Measurements from ENCODE around the gene BLZF1. TPM values are rescaled to one million over a fixed set of nuclear protein-coding genes. Genes with fewer than 3 reads are reported as not detected.
"Not testable (repeated sequence)": the region's sequence is repeated elsewhere in the genome, so short reads cannot be mapped to it uniquely, and the experiment has no call there.

The BLZF1 gene
- total RNA-seq, 2 donors from 2014 or later, result 20.5 to 24.4 TPM

DNA sequence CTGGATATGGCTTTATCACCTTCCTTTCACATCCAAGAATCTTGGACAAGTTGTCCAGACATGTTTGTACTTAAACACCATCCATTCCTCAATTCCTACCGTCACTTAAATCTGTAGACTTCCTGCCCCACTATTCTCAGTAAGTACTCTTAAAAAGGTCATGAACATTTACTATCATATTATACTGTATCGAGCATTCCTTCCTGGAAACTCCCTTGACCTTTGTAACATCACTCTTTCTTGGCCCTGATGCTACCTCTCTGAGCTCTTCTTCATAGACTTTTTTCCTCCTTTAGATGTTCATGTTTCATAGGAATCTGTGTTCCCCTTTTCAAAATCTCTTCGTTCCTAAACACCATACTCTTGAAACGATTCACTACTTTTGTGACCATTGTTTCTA, 15.5 kb downstream of the BLZF1 start:
- intact Hi-C loops (cut with DNase I), result no loop called here
- no peaks in the 10 kb centered on the region for H3K36me3 ChIP-seq
- no peak for DNase-seq

DNA sequence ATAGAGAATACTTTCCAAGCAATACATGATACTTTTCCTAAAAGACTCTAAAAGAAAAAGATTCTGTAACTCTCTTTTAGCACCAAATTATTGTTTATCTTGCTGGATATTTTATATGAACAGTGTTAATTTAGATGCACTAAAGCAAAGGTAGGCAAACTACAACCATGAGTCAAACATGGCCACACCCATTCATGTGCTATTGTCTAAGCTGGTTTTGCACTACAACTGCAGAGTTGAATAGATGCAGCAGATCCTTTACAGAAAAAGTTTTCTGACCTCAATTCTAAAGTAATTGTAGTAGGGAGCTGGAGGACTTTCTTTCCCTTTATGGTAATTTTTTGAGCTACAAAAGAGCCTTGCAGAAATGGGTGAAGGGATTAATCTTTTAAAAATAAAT, 19.4 kb downstream of the BLZF1 start:
- no peaks in the 10 kb centered on the region for H3K27me3 ChIP-seq
- DNase-seq, result no peak
- H3K27ac ChIP-seq, result no peak overlapping the region
- H3K9me3 ChIP-seq, result no peaks in the 10 kb centered on the region
- H3K36me3 ChIP-seq, result no peaks in the 10 kb centered on the region
- intact Hi-C loops (cut with DNase I), result no loop called here
- H3K4me3 ChIP-seq, result no peak overlapping the region
- H3K9ac ChIP-seq (ENCODE audit: low read depth in 2 of 2, low read length in 2 of 2), result no peak overlapping the region
- H3K4me1 ChIP-seq, result no peaks in the 10 kb centered on the region
- no peak for TF ChIP-seq CTCF (IDR thresholded peaks at IDR 0.05)

More for the DNA sequence above, 15.5 kb downstream of the BLZF1 start:
- Histone ChIP-seq H3K9me3 (no peaks in the 10 kb centered on the region), H3K27me3 (no peaks in the 10 kb centered on the region), H3K4me1 (no peaks in the 10 kb centered on the region), H3K4me3 (no peak overlapping the region), H3K9ac (ENCODE audit: low read depth in 2 of 2, low read length in 2 of 2) (no peak overlapping the region), H3K27ac (no peak overlapping the region)
- TF ChIP-seq CTCF (IDR thresholded peaks at IDR 0.05), result no peak

GRCh38 chr1:169390303-169390702, 22.3 kb downstream of the BLZF1 start:
- no peak for TF ChIP-seq CTCF (IDR thresholded peaks at IDR 0.05)
- intact Hi-C loops (cut with DNase I), result no loop called here
- Histone ChIP-seq H3K4me3 (no peak overlapping the region), H3K9ac (ENCODE audit: low read depth in 2 of 2, low read length in 2 of 2) (no peak overlapping the region), H3K36me3 (no peaks in the 10 kb centered on the region), H3K27ac (no peak overlapping the region), H3K4me1 (no peaks in the 10 kb centered on the region), H3K9me3 (no peaks in the 10 kb centered on the region), H3K27me3 (no peaks in the 10 kb centered on the region)
- DNase-seq, result no peak

- no peak for TF ChIP-seq CTCF (IDR thresholded peaks at IDR 0.05)
- intact Hi-C loops (cut with DNase I), result no loop called here
- no peak overlapping the region for H3K4me3 ChIP-seq
Observed at GRCh38 chr1:169392406-169392805, 24.4 kb downstream of the BLZF1 start.

DNA sequence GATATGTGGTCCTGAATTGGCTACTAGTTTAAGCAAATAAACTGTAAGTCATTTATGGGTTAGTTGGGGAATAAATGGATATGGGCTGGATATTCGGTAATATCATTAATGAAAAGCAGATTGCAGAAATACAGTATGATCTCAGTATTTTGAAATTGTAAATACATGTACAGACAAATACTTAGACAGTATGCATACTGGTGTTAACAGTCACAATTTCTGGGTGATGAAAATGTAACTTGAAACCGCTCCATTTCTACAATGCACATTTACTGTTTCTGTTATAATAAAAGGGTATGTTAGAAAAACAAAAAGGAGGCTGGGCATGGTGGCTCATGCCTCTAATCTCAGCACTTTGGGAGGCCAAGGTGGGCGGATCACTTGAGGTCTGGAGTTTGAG, 28.0 kb downstream of the BLZF1 start:
- intact Hi-C loops (cut with DNase I), result no loop called here
- DNase-seq, result no peak
- Histone ChIP-seq H3K4me3 (no peak overlapping the region), H3K9me3 (no peaks in the 10 kb centered on the region), H3K27me3 (no peaks in the 10 kb centered on the region), H3K9ac (ENCODE audit: low read depth in 2 of 2, low read length in 2 of 2) (no peak overlapping the region), H3K4me1 (no peaks in the 10 kb centered on the region), H3K36me3 (no peaks in the 10 kb centered on the region), H3K27ac (no peak overlapping the region)
- no peak for TF ChIP-seq CTCF (IDR thresholded peaks at IDR 0.05)

More at GRCh38 chr1:169392406-169392805, 24.4 kb downstream of the BLZF1 start:
- H3K4me1 ChIP-seq, result no peaks in the 10 kb centered on the region
- H3K36me3 ChIP-seq, result no peaks in the 10 kb centered on the region
- H3K9me3 ChIP-seq, result no peaks in the 10 kb centered on the region
- no peak overlapping the region for H3K9ac ChIP-seq (ENCODE audit: low read depth in 2 of 2, low read length in 2 of 2)
- no peak for DNase-seq
- no peak overlapping the region for H3K27ac ChIP-seq
- no peaks in the 10 kb centered on the region for H3K27me3 ChIP-seq

- H3K4me1 ChIP-seq; H3K36me3 ChIP-seq; intact Hi-C loops (cut with DNase I); H3K9me3 ChIP-seq; H3K27ac ChIP-seq; H3K4me3 ChIP-seq; H3K9ac ChIP-seq (ENCODE audit: low read depth in 2 of 2, low read length in 2 of 2); DNase-seq; H3K27me3 ChIP-seq: not testable (repeated sequence)
Observed at GRCh38 chr1:169402578-169402977, 34.6 kb downstream of the BLZF1 start.

DNA sequence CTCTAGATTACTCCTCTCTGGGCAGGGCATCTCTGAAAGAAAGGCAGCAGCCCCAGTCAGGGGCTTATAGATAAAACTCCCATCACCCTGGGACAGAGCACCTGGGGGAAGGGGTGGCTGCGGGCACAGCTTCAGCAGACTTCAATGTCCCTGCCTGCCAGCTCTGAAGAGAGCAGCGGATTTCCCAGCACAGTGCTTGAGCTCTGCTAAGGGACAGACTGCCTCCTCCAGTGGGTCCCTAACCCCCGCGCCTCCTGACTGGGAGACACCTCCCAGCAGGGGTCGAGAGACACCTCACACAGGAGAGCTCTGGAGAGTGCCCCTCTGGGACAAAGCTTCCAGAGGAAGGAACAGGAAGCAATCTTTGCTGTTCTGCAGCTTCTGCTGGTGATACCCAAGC, 40.3 kb downstream of the BLZF1 start:
- H3K9ac ChIP-seq (ENCODE audit: low read depth in 2 of 2, low read length in 2 of 2); H3K36me3 ChIP-seq; H3K4me3 ChIP-seq; H3K4me1 ChIP-seq; H3K27me3 ChIP-seq; DNase-seq; H3K27ac ChIP-seq; H3K9me3 ChIP-seq; intact Hi-C loops (cut with DNase I): not testable (repeated sequence)
